Measurements from ENCODE around the gene MCF2L2. TPM values are rescaled to one million over a fixed set of nuclear protein-coding genes. Genes with fewer than 3 reads are reported as not detected.

Gene MCF2L2
- total and polyA plus RNA-seq, 2 of the 13 experiments (the other 11 are each of a cell fraction or from before 2014, with no cell fraction given), result not detected

DNA sequence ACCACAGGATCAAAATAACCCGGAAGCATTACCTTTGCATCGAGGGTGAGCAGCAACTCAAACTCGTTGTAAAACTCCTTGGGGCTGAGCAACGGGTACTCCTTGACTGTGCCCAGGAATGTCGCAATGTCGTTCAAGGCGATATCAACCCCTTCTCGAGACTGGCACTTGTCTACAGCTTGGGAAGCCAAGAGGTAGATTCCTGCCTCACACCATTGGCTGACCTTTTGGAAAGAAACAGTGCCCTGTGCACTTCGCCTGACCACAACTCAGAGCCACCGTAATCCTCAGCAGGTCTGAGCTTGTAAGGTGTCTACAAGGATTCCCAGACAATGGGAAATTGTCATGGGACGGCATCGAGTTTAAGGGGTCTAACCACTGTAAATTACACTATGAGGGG lies 131.5 kb downstream of the MCF2L2 start:
- in situ Hi-C loops (cut with HindIII; ENCODE audit: extremely low pct_ligation_motif_present, low pct_unique_long_range_greater_than_20kb) (no loop called here), intact Hi-C loops (cut with micrococcal nuclease; ENCODE audit: unreplicated experiment) (no loop called here)
- Histone ChIP-seq H3K9me3 (ENCODE audit: low read length) (no peaks in the 10 kb centered on the region), H3K4me1 (ENCODE audit: insufficient read depth, low read length) (peaks cover 3% of the 10 kb centered on the region), H3K9ac (ENCODE audit: insufficient read depth, low read depth, low read length) (no peak overlapping the region), H3K27ac (ENCODE audit: extremely low read length, insufficient read depth, low read length) (no peak overlapping the region), H3K4me3 (replicated peaks in 1 of 3; ENCODE audit: insufficient read depth in 1 of 3, low read depth in 2 of 3, low read length in 3 of 3) (no peak overlapping the region), H3K4me2 (ENCODE audit: low read depth, low read length) (no peak overlapping the region), H3K27me3 (ENCODE audit: control insufficient read depth in 1 of 2, insufficient read depth in 2 of 2, low read length in 2 of 2) (peaks cover 0 to 32% of the 10 kb centered on the region in 2 experiments; a peak in 4 of 5 replicates), H3K36me3 (replicated peaks in 1 of 2; ENCODE audit: control insufficient read depth in 1 of 2, insufficient read depth in 2 of 2, low read length in 2 of 2) (no peaks in the 10 kb centered on the region), H2AFZ (ENCODE audit: low read length) (no peak overlapping the region), H3K79me2 (ENCODE audit: insufficient read depth, low read length) (no peaks in the 10 kb centered on the region), H4K20me1 (ENCODE audit: insufficient read depth, low read length) (no peaks in the 10 kb centered on the region)
- TF ChIP-seq CCAR2 (optimal IDR thresholded peaks at IDR 0.05; ENCODE audit: low read depth, low read length) (no peak), CEBPB (IDR thresholded peaks at IDR 0.05; ENCODE audit: borderline replicate concordance, low read depth, low read length) (peak; percentile 47; the same call in 1 of the 2 replicates), ZNF816 (CRISPR knock-in tag; IDR thresholded peaks at IDR 0.05; ENCODE audit: borderline replicate concordance) (no peak), KLF15 (CRISPR knock-in tag; IDR thresholded peaks at IDR 0.05; ENCODE audit: borderline replicate concordance) (no peak)
- TF ChIP-seq, protein P1, sequence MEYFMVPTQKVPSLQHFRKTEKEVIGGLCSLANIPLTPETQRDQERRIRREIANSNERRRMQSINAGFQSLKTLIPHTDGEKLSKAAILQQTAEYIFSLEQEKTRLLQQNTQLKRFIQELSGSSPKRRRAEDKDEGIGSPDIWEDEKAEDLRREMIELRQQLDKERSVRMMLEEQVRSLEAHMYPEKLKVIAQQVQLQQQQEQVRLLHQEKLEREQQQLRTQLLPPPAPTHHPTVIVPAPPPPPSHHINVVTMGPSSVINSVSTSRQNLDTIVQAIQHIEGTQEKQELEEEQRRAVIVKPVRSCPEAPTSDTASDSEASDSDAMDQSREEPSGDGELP (IDR thresholded peaks at IDR 0.05; ENCODE audit: borderline replicate concordance, low read depth), result no peak
- ATAC-seq (no peak), FAIRE-seq (no peak), DNase-seq (ENCODE audit: low spot score) (no peak)
- BruUV-seq (replicated peaks), result no TSS peak
- CTCF ChIA-PET (ENCODE audit: low intra/inter-chr PET ratio, low total read pairs), result no interaction called here
- POLR2A ChIA-PET, result no interaction called here
- whole genome bisulfite sequencing (ENCODE audit: low lambda C conversion rate), result 100% methylated on average over 1 of the region's 12 CpGs

- peak; percentile 18 for DNase-seq (ENCODE audit: low spot score)
- 0% methylated on average over 3 of the region's 3 CpGs for WGBS (ENCODE audit: low lambda C conversion rate)
- peaks cover 14% of the 10 kb centered on the region for H3K4me1 ChIP-seq (ENCODE audit: insufficient read depth, low read length)
- H3K4me2 ChIP-seq (ENCODE audit: low read depth, low read length), result no peak overlapping the region
- H3K27me3 ChIP-seq (ENCODE audit: control insufficient read depth in 1 of 2, insufficient read depth in 2 of 2, low read length in 2 of 2), result peaks cover 0 to 26% of the 10 kb centered on the region in 2 experiments; a peak in 3 of 5 replicates
- no peaks in the 10 kb centered on the region for H4K20me1 ChIP-seq (ENCODE audit: insufficient read depth, low read length)
- in situ Hi-C loops (cut with HindIII; ENCODE audit: extremely low pct_ligation_motif_present, low pct_unique_long_range_greater_than_20kb) (no loop called here), intact Hi-C loops (cut with micrococcal nuclease; ENCODE audit: unreplicated experiment) (no loop called here)
- ChIA-PET POLR2A (no interaction called here), CTCF (ENCODE audit: low intra/inter-chr PET ratio, low total read pairs) (no interaction called here)
- H3K4me3 ChIP-seq (replicated peaks in 1 of 3; ENCODE audit: insufficient read depth in 1 of 3, low read depth in 2 of 3, low read length in 3 of 3), result no peak overlapping the region
- H3K36me3 ChIP-seq (replicated peaks in 1 of 2; ENCODE audit: control insufficient read depth in 1 of 2, insufficient read depth in 2 of 2, low read length in 2 of 2), result no peaks in the 10 kb centered on the region
- no TSS peak for BruUV-seq (replicated peaks)
- H3K9ac ChIP-seq (ENCODE audit: insufficient read depth, low read depth, low read length), result no peak overlapping the region
- no peaks in the 10 kb centered on the region for H3K9me3 ChIP-seq (ENCODE audit: low read length)
- FAIRE-seq, result no peak
- H3K27ac ChIP-seq (ENCODE audit: extremely low read length, insufficient read depth, low read length), result no peak overlapping the region
- no peaks in the 10 kb centered on the region for H3K79me2 ChIP-seq (ENCODE audit: insufficient read depth, low read length)
- no peak overlapping the region for H2AFZ ChIP-seq (ENCODE audit: low read length)
- ATAC-seq, result no peak; the same call in 2 of the 3 replicates
- TF ChIP-seq BCL6 (CRISPR knock-in tag; IDR thresholded peaks at IDR 0.05) (peak; percentile 82), GATAD2A (CRISPR knock-in tag; IDR thresholded peaks at IDR 0.05) (0 out of 2 replicates have a peak, but pooled peaks have one; percentile 40), ZSCAN9 (CRISPR knock-in tag; IDR thresholded peaks at IDR 0.05; ENCODE audit: borderline replicate concordance) (no peak), CEBPG (CRISPR knock-in tag; IDR thresholded peaks at IDR 0.05) (peak; percentile 52), ZNF274 (CRISPR knock-in tag; IDR thresholded peaks at IDR 0.05) (no peak), ZNF577 (CRISPR knock-in tag; IDR thresholded peaks at IDR 0.05; ENCODE audit: borderline replicate concordance, low read depth) (no peak), ZNF724P (CRISPR knock-in tag; IDR thresholded peaks at IDR 0.05; ENCODE audit: borderline replicate concordance) (no peak), RBFOX2 (IDR thresholded peaks at IDR 0.05; ENCODE audit: low read depth, low read length) (no peak), PHB2 (IDR thresholded peaks at IDR 0.05; ENCODE audit: partially characterized antibody) (no peak)
- TF ChIP-seq, protein P2, sequence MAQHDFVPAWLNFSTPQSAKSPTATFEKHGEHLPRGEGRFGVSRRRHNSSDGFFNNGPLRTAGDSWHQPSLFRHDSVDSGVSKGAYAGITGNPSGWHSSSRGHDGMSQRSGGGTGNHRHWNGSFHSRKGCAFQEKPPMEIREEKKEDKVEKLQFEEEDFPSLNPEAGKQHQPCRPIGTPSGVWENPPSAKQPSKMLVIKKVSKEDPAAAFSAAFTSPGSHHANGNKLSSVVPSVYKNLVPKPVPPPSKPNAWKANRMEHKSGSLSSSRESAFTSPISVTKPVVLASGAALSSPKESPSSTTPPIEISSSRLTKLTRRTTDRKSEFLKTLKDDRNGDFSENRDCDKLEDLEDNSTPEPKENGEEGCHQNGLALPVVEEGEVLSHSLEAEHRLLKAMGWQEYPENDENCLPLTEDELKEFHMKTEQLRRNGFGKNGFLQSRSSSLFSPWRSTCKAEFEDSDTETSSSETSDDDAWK (CRISPR knock-in tag; IDR thresholded peaks at IDR 0.05), result no peak
- TF ChIP-seq, protein P1 (IDR thresholded peaks at IDR 0.05; ENCODE audit: borderline replicate concordance, low read depth), result no peak
- TF ChIP-seq, protein P3, sequence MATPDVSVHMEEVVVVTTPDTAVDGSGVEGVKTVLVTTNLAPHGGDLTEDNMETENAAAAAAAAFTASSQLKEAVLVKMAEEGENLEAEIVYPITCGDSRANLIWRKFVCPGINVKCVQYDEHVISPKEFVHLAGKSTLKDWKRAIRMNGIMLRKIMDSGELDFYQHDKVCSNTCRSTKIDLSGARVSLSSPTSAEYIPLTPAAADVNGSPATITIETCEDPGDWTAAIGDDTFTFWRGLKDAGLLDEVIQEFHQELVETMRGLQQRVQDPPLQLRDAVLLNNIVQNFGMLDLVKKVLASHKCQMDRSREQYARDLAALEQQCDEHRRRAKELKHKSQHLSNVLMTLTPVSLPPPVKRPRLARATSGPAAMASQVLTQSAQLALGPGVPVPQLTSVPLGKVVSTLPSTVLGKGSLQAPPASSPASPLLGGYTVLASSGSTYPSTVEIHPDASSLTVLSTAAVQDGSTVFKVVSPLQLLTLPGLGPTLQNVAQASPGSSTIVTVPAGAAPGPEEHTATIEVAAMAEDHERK (CRISPR knock-in tag; IDR thresholded peaks at IDR 0.05; ENCODE audit: low read depth), result no peak
These were observed 133.2 kb downstream of the MCF2L2 start for GRCh38 chr3:183295211-183295610.

Measured in HepG2 (cell line).